Measurements from ENCODE around the gene CAMK1D. TPM values are rescaled to one million over a fixed set of nuclear protein-coding genes. Genes with fewer than 3 reads are reported as not detected.

The CAMK1D gene
- total RNA-seq, 2 donors from 2014 or later = 4.8 to 14.5 TPM

DNA sequence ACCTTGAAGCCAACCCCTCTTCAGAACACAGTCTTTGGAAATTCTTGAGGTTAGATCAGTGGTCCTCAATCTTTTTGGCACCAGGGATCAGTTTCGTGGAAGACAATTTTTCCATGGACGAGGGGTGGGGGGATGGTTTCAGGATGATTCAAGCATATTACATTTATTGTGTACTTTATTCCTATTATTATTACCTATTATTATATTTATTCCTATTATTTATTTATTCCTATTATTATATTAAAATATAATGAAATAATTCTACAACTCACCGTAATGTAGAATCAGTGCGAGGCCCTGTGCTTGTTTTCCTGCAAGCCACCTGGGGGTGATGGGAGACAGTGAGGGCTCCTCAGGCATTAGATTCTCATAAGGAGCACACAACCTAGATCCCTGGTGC is 17.9 kb downstream of the CAMK1D start:
- Histone ChIP-seq H3K4me3 (no peak overlapping the region), H3K27ac (no peak overlapping the region), H3K27me3 (replicated peaks; ENCODE audit: insufficient read depth) (no peaks in the 10 kb centered on the region), H3K36me3 (no peaks in the 10 kb centered on the region), H3K9me3 (no peaks in the 10 kb centered on the region), H3K4me1 (replicated peaks) (no peaks in the 10 kb centered on the region)
- no peak for DNase-seq (ENCODE audit: low spot score)
- TF ChIP-seq POLR2AphosphoS5 (IDR thresholded peaks at IDR 0.05) = no peak
- no peak for TF ChIP-seq POLR2A (IDR thresholded peaks at IDR 0.05)
- TF ChIP-seq, protein P1, sequence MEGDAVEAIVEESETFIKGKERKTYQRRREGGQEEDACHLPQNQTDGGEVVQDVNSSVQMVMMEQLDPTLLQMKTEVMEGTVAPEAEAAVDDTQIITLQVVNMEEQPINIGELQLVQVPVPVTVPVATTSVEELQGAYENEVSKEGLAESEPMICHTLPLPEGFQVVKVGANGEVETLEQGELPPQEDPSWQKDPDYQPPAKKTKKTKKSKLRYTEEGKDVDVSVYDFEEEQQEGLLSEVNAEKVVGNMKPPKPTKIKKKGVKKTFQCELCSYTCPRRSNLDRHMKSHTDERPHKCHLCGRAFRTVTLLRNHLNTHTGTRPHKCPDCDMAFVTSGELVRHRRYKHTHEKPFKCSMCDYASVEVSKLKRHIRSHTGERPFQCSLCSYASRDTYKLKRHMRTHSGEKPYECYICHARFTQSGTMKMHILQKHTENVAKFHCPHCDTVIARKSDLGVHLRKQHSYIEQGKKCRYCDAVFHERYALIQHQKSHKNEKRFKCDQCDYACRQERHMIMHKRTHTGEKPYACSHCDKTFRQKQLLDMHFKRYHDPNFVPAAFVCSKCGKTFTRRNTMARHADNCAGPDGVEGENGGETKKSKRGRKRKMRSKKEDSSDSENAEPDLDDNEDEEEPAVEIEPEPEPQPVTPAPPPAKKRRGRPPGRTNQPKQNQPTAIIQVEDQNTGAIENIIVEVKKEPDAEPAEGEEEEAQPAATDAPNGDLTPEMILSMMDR (IDR thresholded peaks at IDR 0.05) = no peak
- intact Hi-C loops (cut with DNase I) = no loop called here
- WGBS = 87% methylated on average over 4 of the region's 4 CpGs

GRCh38 chr10:12369982-12370381 is 20.6 kb downstream of the CAMK1D start:
- 95% methylated on average over 8 of the region's 8 CpGs for WGBS
- intact Hi-C loops (cut with DNase I) = no loop called here
- Histone ChIP-seq H3K27ac (no peak overlapping the region), H3K4me3 (no peak overlapping the region), H3K27me3 (replicated peaks; ENCODE audit: insufficient read depth) (no peaks in the 10 kb centered on the region), H3K36me3 (no peaks in the 10 kb centered on the region), H3K4me1 (replicated peaks) (no peaks in the 10 kb centered on the region), H3K9me3 (no peaks in the 10 kb centered on the region)
- TF ChIP-seq POLR2A (IDR thresholded peaks at IDR 0.05) (no peak), POLR2AphosphoS5 (IDR thresholded peaks at IDR 0.05) (no peak)
- TF ChIP-seq, protein P1 (IDR thresholded peaks at IDR 0.05) = no peak
- no peak for DNase-seq (ENCODE audit: low spot score)

DNA sequence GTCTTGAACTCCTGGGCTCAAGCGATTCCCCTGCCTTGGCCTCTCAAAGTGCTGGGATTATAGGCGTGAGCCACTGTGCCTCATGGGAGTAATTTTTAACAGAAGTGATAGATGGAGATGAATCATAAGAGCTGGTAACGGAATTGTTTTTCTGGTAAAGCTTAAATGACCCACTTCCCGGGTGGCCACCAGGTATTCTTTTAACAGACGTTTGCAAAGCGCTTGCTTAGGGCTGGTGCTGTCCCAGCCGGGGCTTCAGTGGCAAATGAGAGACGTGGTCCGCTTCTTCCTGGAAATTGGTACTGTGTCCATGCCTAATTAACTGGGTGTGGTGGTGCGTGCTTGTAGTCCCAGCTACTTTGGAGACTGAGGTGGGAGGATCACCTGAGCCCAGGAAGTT is 23.5 kb downstream of the CAMK1D start:
- no peak for DNase-seq (ENCODE audit: low spot score)

DNA sequence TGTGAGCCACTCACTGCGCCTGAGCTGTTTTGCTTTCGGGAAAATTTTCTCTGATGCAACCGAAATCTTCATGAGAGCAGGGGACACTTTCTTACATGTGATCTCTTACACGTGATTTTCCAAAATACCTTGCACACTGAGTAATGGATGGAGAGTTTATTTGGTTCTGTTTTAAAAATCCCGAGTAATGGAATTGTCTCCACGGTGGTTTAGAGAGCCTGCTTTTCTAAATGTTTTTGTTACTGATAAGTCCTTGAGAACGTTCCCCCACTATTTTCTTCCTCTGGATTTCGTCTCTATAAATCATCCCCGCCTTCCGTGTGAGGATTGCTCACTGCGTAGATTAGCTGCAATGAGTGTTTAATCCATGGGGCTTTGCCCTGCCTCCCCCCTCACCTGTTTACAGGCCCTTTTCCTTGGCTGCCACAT is 25.7 kb downstream of the CAMK1D start:
- no peak for DNase-seq (ENCODE audit: low spot score)
- TF ChIP-seq, protein P1 (IDR thresholded peaks at IDR 0.05) = no peak
- TF ChIP-seq POLR2AphosphoS5 (IDR thresholded peaks at IDR 0.05) (no peak), POLR2A (IDR thresholded peaks at IDR 0.05) (no peak)

More for the DNA sequence above, 23.5 kb downstream of the CAMK1D start:
- Histone ChIP-seq H3K27ac (no peak overlapping the region), H3K36me3 (no peaks in the 10 kb centered on the region), H3K4me3 (no peak overlapping the region), H3K27me3 (replicated peaks; ENCODE audit: insufficient read depth) (no peaks in the 10 kb centered on the region), H3K4me1 (replicated peaks) (no peaks in the 10 kb centered on the region), H3K9me3 (no peaks in the 10 kb centered on the region)
- no peak for TF ChIP-seq POLR2AphosphoS5 (IDR thresholded peaks at IDR 0.05)
- no peak for TF ChIP-seq POLR2A (IDR thresholded peaks at IDR 0.05)
- TF ChIP-seq, protein P1 (IDR thresholded peaks at IDR 0.05) = no peak
- WGBS = 85% methylated on average over 10 of the region's 10 CpGs
- intact Hi-C loops (cut with DNase I) = no loop called here

GRCh38 chr10:12376211-12376610 is 26.9 kb downstream of the CAMK1D start:
- no peaks in the 10 kb centered on the region for H3K27me3 ChIP-seq (replicated peaks; ENCODE audit: insufficient read depth)
- H3K4me3 ChIP-seq = no peak overlapping the region
- H3K27ac ChIP-seq = no peak overlapping the region
- no peak for TF ChIP-seq POLR2AphosphoS5 (IDR thresholded peaks at IDR 0.05)
- no peak for TF ChIP-seq POLR2A (IDR thresholded peaks at IDR 0.05)
- TF ChIP-seq, protein P1 (IDR thresholded peaks at IDR 0.05) = no peak
- no peak for DNase-seq (ENCODE audit: low spot score)
- 95% methylated on average over 10 of the region's 12 CpGs for WGBS
- no peaks in the 10 kb centered on the region for H3K4me1 ChIP-seq (replicated peaks)
- intact Hi-C loops (cut with DNase I) = no loop called here
- H3K9me3 ChIP-seq = no peaks in the 10 kb centered on the region
- H3K36me3 ChIP-seq = no peaks in the 10 kb centered on the region

More for the DNA sequence above, 25.7 kb downstream of the CAMK1D start:
- H3K36me3 ChIP-seq = no peaks in the 10 kb centered on the region
- intact Hi-C loops (cut with DNase I) = no loop called here
- WGBS = 75% methylated on average over 11 of the region's 11 CpGs
- H3K9me3 ChIP-seq = no peaks in the 10 kb centered on the region
- no peaks in the 10 kb centered on the region for H3K27me3 ChIP-seq (replicated peaks; ENCODE audit: insufficient read depth)
- H3K27ac ChIP-seq = no peak overlapping the region
- H3K4me1 ChIP-seq (replicated peaks) = no peaks in the 10 kb centered on the region
- H3K4me3 ChIP-seq = no peak overlapping the region
